NT2/D1 (cell line): ENCODE measurements around the gene ABR.

Source experiments
- YY1 ChIP-seq: IDR thresholded peaks from 2 replicates; pipeline ENCODE4 v1.6.1; 2011; ENCODE audit not compliant: insufficient read length, insufficient read depth
- ZNF274 ChIP-seq: IDR thresholded peaks from 2 replicates; pipeline ENCODE4 v1.6.1; 2011; ENCODE audit warnings: mild to moderate bottlenecking, low read depth, low read length

- no peak for TF ChIP-seq ZNF274
- TF ChIP-seq YY1: no peak
Measured at GRCh38 chr17:1100382-1100781, 79.4 kb downstream of the ABR start.
